Renal cortical epithelial cell (primary cell): ENCODE measurements around the gene CPLANE2. TPM values are rescaled to one million over a fixed set of nuclear protein-coding genes. Genes with fewer than 3 reads are reported as not detected.
A peak's percentile ranks its signal among the peaks of the same experiment; 100 is the strongest.
"Not testable (repeated sequence)": the region's sequence is repeated elsewhere in the genome, so short reads cannot be mapped to it uniquely, and the experiment has no call there.

ENCODE experiments used
- DNase-seq: peaks from one replicate; pipeline ENCODE4 v3.0.0-alpha.2; 2011; ENCODE audit warnings: low read depth
- total RNA-seq: library from RNA; depleted of rRNA; stranded (reverse); fragments of >200 nt; gene quantifications from 2 replicates; pipeline ENCODE4 v1.2.3, GENCODE V29; 2014

CPLANE2 gene
- total RNA-seq, 1 donor from 2014 or later, result 10.8 TPM

DNA sequence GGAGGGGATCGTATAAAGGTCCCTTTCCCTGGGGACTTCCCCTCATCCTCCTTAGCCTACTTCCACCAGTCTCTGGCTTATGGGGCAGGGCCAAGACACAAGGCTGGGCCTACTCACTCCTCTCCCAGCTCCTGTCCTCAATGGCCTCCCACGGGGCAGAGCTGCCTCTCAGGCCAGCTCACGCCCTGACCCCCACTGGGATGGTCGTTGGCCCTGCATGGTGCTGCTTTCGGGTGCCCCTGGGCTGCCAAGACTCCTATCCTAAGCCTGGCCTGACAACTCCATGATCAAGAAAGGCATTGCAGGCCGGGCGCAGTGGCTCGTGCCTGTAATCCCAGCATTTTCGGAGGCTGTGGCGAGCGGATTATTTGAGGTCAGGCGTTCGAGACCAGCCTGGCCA lies 6.2 kb downstream of the CPLANE2 start:
- no peak for DNase-seq

DNA sequence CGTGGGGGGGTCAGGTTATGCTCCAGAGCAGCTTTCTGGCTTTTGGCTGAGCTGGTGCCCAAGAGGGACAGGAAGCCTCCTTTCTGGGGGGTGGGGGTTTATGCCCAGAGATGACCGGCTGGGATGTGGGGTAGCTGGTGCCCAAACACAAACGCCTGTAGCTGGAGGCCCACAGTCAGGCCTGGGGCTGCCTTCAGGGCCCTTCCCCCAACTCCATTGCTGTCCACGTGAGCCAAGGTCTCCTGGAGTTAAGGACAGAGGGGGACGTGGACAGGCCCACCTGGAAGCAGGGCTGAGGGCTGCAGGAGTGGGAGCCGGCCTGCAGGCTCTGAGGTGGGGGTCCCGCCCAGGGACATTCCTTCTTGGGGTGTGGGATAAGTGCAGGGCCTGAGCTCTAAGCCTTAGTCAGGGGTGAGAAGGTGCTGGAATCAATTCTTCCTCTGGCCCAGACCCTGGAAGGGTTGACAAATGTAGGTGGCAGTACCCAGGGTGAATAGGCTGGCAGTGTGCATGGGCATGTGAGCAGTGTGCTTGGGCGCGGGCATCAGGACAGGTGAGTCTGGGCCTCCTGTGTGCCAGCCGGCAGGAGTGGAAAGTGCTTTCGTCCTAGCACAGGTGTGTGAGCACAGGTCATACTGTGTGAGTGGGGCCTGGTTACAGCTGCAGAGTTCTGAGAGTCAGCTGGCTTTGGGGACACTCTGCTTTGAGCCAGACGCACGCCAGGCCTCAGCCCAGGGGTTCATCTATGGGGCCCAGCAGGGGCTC lies 6.8 kb downstream of the CPLANE2 start:
- DNase-seq, result no peak

DNA sequence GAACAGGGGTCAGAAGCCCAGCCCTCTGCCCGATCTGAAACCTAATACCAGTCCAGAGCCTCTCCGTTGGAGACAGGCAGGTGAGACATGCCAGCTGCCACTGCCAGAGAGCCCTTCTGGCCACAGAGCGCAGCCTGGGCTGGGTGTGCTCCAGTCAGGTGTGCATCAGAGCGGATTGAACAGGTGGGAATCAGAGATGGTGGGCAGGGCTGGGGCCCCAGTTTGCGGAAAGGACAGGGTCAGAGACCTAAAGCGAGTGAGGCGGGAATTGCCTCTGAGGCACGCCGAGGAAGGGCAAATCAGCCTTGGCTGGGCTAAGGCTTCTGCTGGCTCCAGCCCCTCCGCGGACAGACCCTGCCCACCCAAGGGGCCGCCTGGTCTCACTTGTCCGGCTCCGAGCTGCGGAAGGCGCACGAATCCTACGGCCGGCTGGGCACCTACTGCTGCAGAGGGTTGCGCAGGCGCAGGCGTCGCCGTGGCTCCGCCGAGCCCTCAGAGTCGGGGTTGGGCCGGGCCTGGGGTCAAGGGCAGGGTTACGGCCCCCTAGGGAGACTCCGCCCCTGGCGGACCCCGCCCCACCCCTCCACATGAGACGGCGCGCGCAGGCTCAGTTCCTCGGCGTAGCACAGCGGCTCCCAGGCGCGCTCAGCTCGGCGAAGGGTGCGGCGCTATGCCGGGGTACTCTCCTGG lies 10.3 kb downstream of the CPLANE2 start:
- no peak for DNase-seq

DNA sequence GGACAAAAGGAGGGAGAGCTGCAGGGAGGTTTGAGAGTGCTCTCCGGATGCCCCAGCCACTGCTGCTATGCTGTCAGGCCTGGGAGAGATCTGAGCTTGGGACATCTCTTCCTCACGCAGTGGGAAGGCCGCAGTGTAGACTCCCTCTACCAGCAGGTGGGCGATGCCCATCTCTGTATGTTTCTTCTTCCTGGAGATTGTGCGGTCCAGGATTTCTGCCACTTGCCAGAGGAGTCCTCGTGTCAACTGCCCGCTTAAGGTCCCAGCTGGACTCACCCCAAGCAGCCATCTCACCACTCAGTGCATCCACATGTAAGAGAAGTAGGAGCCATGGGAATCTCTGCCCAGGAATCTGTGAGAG lies 10.9 kb downstream of the CPLANE2 start:
- no peak for DNase-seq

DNA sequence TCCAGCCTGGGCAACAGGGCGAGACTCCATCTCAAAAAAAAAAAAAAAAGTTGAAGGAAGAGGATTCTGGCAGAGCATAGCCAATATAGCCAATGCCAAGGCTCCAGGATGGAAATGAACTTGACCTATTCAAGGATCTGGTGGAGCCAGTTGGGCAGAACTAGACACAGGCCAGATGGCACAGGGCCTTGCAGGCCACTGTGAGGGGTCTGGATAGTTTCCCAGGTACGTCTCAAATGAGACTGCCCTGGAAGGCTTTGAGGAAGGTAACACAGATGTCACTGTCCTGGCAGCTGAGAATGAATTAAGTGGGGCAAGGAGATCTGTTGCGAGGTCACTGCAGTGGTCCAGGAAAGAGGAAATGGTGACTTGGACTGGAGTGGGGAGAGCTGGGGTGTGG lies 12.5 kb downstream of the CPLANE2 start:
- DNase-seq, result no peak

DNA sequence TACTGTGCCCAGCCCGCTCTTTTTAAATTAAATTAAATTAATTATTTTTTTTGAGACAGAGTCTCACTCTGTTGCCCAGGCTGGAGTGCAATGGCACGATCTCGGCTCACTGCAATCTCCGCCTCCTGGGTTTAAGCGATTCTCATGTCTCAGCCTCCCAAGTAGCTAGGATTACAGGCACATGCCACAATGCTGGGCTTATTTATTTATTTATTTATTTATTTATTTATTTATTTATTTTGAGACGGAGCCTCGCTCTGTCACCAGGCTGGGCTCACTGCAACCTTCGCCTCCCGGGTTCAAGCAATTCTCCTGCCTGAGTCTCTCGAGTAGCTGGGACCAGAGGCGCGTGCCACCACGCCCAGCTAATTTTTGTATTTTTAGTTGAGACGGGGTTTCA lies 14.3 kb downstream of the CPLANE2 start:
- not testable (repeated sequence) for DNase-seq

DNA sequence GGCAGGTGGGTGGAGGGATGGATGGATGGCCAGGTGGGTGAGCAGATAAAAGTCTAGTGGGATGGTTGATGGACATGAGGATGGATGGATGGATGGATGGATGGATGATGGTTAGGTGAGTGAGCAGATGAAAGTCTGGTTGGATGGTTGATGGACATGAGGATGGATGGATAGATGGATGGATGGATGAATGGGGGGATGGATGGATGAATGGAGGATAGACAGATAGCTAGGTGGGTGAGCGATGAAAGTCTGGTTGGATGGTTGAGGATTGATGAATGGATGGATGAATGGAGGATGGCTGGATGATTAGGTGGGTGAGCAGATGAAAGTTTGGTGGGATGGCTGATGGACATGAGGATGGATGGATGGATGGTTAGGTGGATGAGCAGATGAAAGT lies 15.5 kb downstream of the CPLANE2 start:
- no peak for DNase-seq

DNA sequence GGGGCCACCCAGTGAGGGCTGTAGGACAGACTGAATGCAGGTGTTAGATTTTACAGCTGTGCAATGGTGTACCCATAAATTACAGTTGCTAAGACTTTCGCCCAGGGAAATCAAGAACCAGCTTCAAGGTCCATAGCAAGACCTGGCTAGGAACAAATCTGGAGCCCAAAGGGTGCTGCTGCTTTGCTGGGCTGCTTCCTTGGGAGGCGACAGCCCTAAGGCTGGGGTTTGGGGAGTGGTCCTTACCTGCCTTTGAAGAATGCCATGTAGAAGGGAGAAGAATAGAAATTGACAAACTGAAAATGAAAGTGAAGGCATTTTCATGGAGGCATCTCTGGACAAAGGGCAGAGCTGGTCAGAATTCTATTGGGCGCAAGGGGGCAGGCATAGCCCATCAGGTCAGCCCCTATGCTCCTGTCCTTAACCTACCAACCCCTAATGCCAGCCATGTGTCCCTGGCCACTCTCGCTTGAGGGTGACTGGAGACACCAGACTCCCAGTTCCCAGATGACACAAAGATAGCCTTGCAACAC lies 16.9 kb downstream of the CPLANE2 start:
- no peak for DNase-seq

DNA sequence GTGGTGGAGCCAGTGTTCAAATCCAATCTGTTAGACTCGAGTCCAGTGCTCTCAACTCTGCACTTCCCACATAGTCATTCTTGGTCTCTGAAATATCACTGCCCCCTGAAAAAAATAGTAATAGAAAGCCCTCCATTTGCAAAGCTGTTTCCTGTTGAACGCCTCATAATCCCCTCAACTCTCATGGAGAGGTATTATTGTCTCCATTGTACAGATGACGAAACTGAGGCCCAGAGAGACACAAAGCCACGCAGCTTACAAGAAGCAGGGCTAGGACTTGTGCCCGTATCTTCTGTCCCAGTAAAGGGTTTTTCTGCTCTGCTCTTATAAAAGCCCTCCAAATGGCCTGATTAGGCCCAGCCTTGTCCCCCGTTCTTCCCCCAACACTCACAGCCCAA lies 18.3 kb downstream of the CPLANE2 start:
- no peak for DNase-seq

DNA sequence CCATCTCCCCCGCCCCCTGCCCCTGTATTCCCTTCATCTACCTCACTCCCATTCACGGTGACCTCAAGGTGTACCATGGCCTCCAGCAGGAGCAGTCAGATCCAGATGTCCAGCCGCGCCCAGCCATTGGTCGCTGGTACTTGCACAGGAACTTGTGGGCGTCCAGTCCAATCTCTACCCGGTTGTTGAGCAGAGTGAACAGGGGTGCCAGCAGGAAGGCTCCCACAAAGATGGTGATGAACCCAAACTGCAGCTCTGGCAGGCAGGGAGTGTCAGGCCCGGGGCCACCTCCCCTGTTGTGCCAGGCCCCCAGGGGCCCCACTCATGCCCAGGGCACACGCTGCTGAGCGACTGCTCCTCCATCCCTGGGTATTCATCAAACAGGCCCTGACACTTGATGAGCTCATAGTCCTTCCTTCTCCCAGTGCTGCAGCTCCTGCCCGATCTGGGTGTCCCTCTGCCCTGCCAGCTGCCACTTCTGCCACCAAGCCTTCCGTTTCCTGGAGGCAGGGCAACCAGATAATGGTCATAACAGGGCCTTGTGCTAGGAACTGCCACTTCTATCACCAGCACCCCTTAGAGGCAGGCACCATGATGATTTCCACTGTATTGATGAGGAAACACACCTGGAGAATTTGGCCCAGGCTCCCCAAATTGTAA lies 18.8 kb downstream of the CPLANE2 start:
- DNase-seq, result no peak

DNA sequence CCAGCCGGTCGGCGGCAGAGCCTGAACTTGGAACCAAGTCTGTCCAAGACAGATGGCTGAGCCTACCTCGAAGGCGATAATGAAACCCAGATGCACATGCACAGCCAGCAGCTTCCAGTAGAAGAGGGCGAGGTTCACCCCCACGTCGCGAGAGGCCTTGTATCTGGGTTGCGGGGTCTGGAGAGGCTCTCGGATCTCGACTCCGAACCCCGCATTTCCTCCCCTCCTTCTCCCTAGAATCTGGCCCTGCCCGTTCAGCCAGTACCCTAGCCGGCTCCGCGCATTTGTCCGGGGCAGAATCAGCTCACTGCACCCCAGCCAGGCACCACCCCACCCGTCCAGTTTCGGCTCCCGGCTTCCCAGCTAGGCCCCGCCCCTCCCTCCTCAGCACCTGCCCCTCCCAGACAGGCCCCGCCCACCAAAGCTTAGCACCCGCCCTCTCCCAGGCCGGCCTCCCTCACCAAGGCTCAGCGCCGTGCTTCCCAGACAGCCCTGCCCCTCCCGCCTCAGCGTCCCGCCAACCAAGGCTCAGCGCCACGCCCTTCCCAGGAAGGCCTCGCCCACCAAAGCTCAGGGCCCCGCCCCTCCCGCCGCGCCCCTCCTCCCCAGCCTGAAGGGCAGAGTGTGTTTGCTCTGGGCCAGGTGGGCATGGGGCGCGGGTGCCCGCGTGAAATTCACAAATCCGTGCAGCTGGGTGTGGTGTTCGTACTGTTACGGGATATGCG lies 19.8 kb downstream of the CPLANE2 start:
- DNase-seq, result peak; percentile 86

DNA sequence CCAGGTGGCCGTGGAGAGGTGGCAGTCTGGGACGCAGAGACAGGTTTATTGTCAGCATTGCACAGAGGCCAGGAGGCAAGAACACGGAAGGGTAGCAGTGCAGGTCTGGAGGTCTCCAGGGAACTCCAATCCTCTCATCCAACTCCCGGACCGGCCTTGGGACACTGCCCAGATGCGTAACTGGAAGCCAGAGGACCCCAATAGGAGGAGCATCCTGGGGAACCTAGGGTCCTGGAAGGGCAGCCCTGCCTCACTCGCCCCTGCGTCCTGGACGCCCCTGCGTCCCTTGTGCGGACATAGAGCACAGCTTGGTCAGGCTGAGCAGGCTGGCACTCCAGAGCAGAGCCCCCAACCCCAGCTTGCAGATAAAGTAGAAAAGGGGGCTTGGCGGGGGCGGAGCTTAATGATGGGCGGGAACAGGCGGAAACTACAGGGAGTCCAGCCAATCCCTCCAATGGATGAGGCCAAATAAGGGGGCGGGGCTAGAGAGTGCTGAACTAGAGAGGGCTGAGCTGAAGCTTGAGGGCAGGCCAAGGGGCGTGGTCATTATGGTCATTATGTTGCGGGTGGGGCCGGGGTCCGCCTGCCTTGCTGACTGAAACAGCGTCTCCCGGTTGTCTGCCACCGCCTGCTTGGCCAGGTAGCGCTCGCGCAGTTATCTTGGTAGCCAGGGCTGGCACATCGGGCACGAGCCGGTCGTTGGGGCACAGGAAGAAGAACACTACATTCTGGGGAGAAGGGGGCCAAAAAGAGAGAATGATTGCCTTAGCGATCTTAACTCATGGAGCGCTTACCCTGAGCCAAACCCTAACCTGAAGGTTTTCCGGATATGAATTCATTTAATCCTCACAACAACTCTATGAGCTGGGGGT lies 20.9 kb downstream of the CPLANE2 start:
- DNase-seq, result peak; percentile 76

DNA sequence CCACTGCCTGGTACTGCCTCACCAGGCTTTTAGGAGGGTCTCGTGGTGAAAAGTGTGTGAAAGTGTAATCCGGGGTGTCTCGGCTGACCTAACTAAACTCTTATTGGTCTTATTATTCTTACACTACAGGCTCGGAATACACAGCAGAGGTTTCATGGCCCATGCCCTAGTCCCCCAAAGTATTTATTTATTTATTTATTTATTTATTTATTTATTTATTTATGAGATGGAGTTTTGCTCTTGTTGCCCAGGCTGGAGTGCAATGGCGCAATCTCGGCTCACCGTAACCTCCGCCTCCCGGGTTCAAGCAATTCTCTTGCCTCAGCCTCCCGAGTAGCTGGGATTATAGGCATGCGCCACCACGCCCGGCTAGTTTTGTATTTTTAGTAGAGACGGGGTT lies 21.7 kb downstream of the CPLANE2 start:
- DNase-seq, result not testable (repeated sequence)

DNA sequence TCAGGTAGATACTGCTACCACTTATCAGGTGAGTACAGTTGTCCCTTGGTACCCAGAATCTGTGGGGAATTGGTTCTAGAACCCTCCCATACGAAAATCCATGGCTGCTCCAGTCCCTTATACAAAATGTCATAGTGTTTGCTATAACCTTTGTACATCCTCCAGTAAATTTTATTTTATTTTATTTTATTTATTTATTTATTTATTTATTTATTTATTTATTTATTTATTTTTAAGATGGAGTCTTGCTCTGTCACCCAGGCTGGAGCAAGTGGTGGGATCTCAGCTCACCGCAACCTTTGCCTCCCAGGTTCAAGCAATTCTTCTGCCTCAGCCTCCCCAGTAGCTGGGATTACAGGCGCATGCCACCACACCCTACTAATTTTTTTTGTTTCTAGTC lies 23.4 kb downstream of the CPLANE2 start:
- DNase-seq, result not testable (repeated sequence)

DNA sequence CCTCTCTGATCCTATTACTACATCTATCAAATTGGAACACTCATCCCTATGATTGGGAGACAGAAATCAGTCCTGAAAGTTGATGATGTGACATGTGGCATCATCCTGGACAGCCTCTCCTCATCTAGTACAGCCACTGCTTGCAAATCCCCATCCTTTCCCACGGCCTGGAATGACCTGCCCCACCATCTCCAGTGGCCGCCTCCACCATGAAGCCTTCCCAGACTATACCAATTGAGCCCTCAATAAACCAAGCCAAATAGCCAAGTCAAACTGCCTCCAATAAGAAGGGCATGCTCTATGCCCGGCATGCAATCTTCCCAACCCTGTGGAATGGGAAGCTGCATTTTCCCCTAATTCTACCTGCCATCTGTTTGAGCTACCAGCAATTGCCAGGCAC lies 24.0 kb downstream of the CPLANE2 start:
- no peak for DNase-seq

DNA sequence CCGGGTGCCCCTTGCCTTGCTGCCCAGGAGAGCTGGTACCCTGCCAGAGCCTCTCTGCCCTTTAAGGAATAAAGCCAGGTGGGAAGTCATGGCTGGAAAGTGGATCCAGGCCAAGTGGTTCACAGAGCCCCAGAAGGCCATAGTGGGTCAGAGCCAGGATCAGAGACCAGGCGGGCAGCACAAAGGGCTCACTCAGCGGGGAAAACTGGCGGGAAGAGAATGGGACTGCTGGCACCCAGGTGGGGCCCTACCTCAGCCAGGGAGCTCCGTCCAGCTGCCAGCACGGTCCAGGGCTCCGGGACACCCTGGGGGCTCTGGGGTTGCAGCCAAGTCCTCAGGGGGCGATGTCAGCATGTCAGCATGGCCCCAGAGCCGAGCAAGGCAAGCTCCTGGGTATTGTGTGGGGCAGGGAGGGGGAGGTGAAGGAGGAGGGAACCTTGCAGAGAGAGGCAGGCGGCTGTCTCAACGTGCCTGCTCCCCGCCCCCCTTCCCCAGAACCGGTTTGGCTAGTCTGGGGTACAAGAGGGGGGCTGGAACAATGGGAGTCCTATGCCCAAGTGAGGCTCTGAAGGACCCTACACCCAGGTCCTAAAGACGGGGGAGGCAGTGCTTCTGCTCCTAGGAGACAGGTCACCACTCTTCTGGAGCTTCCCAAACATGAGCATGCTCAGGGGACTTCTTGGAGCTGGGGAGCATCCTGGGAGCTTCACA lies 24.6 kb downstream of the CPLANE2 start, which contains the start of gene ARHGEF19:
Gene ARHGEF19 (minus strand): TSS at position 402 of the 711 bp plus-strand sequence. CDS start 3,598 bp downstream, outside the sequence.
- no peak for DNase-seq

DNA sequence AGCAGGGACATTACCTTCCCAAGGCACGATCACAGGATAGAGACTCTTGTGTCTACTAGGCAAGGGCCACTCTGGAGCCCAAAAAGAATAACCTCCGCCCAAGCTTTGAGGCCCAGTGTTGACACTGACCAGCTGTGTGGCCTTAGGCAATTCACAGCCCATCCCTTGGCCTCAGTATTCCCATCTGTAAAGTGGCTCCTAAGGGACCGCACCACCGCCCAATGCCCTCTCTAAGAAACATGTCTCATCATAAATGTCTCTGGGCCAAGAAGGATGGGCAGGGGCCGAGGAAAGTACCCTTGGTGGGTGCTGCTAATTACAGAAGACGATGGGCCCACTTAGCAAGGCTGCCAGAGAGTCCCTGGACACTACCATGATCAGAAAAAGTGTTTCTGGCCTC lies 25.2 kb downstream of the CPLANE2 start:
- DNase-seq, result no peak

DNA sequence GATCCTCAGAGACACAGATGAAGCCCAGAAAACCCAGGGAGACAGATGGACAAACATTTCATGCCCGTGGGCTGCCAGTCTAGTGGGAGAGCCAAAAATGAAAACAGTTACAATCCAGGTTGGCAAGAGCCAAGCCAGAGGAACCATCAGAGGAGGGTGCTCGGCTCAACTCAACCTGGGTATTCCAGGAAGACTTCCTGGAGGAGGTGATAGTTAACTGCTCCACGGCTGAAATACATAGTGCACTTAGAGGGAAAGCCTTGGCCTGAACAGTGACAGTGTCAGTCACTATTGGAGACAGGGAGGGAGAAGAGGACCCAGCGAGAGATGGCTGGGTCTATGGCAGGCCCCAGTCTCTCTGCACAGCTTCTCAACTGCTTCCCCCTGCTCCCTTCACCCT lies 26.4 kb downstream of the CPLANE2 start:
- DNase-seq, result no peak

DNA sequence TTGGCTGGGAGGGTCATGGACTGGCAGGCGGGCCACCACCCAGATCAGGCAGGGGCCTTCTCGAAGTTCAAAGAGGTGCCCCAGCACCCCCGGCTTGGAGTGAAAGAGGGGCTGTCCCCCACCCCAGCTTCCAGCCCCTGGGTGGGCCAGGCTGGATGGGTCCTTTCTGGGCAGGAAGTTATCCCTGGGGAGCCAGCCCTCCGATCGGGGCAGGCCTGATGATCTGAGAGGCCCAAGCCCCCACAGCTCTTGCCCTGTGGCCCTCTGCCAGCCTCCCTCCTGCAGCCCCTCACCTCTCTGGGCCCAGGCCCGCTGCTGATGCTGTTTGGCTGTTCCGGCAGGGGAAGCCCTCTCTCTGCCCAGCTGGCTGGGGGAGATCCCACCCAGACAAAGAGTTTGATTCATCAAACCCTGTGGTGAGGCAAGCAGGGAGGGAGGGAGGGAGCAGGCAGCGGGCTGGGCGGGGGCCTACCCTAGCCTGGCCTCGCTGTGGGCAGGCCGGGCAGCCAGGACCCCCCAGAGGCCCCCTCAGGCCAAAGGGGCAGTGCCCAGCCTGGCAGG lies 27.1 kb downstream of the CPLANE2 start:
- DNase-seq, result no peak
